ENCODE measurements around the gene LRP4. TPM values are rescaled to one million over a fixed set of nuclear protein-coding genes. Genes with fewer than 3 reads are reported as not detected.
A peak's percentile ranks its signal among the peaks of the same experiment; 100 is the strongest.

The LRP4 gene
- total and polyA plus RNA-seq, 2 experiments from 2014 or later = 15.9 to 19.2 TPM

DNA sequence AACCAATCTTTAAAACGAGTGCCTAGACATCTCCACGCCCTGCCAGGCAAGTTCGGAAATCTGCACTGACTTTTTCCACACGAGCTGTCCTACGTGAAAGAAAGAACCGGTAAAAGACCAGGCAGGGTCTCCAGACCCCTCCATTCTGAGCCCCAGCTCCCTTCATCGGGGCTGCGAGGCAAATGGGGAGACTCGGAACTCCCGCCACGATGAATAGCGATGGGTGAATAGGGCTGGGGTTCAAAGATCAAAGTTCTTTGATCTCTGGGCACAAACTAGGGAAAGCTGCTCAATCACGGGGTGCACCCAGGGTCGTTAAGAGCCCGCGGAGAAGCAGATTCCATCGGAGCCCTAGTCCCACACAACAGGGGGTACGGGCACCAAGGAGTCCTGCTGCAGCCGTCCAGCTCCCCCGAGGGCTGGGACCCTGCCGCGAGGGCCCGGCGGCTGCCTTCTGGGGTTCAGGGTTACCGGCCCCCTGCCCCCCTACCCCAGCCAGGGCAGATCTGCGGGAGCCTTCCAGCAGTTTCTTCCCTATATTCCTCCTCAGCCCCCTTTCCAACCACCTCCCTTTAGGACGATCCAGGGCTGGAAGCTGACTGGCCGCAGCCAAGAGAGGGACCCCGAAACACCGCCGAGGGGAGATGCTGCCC, 1.1 kb downstream of the LRP4 start:
- H3K27ac ChIP-seq = peak overlapping the region; percentile 70
- no peak for DNase-seq (ENCODE audit: low read depth in 1 of 2, low spot score in 1 of 2)
- peak overlapping the region; percentile 51 for H3K4me3 ChIP-seq
- no peaks in the 10 kb centered on the region for H3K27me3 ChIP-seq
- H3K36me3 ChIP-seq = no peaks in the 10 kb centered on the region
- peaks cover 45% of the 10 kb centered on the region for H3K4me1 ChIP-seq (ENCODE audit: low read depth)
- H3K9me3 ChIP-seq (ENCODE audit: low read depth) = no peaks in the 10 kb centered on the region
- TF ChIP-seq, protein P1, sequence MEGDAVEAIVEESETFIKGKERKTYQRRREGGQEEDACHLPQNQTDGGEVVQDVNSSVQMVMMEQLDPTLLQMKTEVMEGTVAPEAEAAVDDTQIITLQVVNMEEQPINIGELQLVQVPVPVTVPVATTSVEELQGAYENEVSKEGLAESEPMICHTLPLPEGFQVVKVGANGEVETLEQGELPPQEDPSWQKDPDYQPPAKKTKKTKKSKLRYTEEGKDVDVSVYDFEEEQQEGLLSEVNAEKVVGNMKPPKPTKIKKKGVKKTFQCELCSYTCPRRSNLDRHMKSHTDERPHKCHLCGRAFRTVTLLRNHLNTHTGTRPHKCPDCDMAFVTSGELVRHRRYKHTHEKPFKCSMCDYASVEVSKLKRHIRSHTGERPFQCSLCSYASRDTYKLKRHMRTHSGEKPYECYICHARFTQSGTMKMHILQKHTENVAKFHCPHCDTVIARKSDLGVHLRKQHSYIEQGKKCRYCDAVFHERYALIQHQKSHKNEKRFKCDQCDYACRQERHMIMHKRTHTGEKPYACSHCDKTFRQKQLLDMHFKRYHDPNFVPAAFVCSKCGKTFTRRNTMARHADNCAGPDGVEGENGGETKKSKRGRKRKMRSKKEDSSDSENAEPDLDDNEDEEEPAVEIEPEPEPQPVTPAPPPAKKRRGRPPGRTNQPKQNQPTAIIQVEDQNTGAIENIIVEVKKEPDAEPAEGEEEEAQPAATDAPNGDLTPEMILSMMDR (IDR thresholded peaks at IDR 0.05; ENCODE audit: low read depth, low read length) = no peak

DNA sequence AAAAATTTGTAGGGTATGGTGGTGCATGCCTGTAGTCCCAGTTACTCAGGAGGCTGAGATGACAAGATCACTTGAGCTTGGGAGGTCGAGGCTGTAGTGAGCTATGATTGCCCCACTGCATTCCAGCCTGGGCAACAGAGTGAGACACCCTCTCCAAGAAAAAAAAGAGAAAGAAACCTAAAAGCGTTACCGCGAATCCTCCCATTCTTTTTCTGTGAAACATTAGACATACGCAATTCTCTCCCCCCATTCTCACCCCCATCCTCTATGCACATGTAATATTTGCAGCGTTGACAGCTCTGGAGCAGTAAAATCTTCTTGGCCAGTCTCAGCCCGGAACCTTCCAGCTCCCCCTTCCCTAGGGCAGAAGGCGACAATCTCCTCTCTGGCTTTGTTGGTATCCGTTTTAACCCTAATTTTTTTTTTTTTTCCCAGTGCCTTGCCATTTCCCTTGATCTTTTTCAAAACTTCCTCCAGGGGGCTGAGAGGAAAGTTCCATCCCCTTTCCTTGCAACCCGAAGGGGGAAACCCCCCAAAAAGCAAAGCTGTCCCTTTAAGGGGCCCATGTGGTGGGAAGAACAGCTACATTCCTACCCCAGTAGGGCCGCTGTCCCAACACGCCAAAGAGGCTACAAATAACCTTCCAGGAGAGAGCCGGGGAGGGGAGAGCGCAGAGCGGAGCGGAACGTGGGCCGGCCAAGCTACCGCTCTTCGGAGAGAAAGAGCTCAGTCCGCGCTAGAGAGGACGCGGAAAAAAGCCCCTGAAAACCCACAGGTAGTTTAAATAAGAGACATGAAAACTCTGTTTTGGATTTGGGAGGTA, 1.9 kb downstream of the LRP4 start:
- TF ChIP-seq, protein P1 (IDR thresholded peaks at IDR 0.05; ENCODE audit: low read depth, low read length) = peak; percentile 40
- DNase-seq (ENCODE audit: low read depth in 1 of 2, low spot score in 1 of 2) = peak; percentile 83 to 87
- Histone ChIP-seq H3K4me1 (ENCODE audit: low read depth) (peaks cover 47% of the 10 kb centered on the region), H3K9me3 (ENCODE audit: low read depth) (no peaks in the 10 kb centered on the region), H3K4me3 (peak overlapping the region; percentile 51), H3K36me3 (no peaks in the 10 kb centered on the region), H3K27ac (peak overlapping the region; percentile 70), H3K27me3 (no peaks in the 10 kb centered on the region)

DNA sequence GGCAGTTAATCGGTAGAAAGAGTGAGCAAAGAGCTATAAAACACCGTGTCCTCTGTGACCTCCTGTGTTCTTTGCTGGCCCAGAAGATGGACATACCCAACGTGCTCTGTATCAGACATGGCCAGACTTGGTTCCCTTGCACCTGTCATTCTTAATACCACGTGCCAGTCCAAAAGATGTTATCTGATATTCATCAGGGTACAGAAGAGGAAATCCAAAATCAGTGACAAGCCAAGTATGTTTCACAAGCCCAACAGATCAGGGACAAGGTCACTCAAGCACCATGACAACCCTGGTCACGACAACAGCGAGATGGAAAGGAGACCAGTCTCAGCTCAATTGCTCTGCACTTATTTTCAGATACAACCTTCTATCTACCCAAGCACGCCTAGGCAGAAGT, 3.4 kb downstream of the LRP4 start:
- Histone ChIP-seq H3K27ac (peak overlapping the region; percentile 82), H3K36me3 (no peaks in the 10 kb centered on the region), H3K4me1 (ENCODE audit: low read depth) (peaks cover 47% of the 10 kb centered on the region), H3K4me3 (no peak overlapping the region), H3K27me3 (no peaks in the 10 kb centered on the region), H3K9me3 (ENCODE audit: low read depth) (no peaks in the 10 kb centered on the region)
- TF ChIP-seq, protein P1 (IDR thresholded peaks at IDR 0.05; ENCODE audit: low read depth, low read length) = no peak
- DNase-seq (ENCODE audit: low read depth in 1 of 2, low spot score in 1 of 2) = no peak

DNA sequence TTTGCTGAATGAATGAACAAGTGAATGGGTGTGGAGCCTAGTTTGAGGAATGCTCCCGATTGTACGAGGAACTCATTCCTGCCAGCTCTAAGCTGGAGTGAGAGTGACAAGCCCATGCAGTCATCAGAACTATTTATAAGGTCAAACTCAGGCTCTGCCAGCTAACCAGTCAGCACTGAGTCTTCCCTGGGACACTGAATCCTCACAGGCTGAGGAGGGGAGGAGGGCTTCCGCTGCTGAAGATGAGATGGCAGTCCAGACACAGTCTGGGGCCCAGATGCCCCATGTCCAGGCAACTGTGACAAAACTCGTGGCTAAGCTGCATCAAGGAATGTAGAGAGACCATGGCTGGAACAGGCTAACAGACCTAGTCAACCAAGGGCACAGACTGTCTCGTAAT, 4.0 kb downstream of the LRP4 start:
- no peaks in the 10 kb centered on the region for H3K9me3 ChIP-seq (ENCODE audit: low read depth)
- peak overlapping the region; percentile 82 for H3K27ac ChIP-seq
- TF ChIP-seq, protein P1 (IDR thresholded peaks at IDR 0.05; ENCODE audit: low read depth, low read length) = no peak
- no peaks in the 10 kb centered on the region for H3K27me3 ChIP-seq
- peaks cover 47% of the 10 kb centered on the region for H3K4me1 ChIP-seq (ENCODE audit: low read depth)
- no peaks in the 10 kb centered on the region for H3K36me3 ChIP-seq
- DNase-seq (ENCODE audit: low read depth in 1 of 2, low spot score in 1 of 2) = peak in 1 of 2 donors; percentile 54
- H3K4me3 ChIP-seq = no peak overlapping the region

DNA sequence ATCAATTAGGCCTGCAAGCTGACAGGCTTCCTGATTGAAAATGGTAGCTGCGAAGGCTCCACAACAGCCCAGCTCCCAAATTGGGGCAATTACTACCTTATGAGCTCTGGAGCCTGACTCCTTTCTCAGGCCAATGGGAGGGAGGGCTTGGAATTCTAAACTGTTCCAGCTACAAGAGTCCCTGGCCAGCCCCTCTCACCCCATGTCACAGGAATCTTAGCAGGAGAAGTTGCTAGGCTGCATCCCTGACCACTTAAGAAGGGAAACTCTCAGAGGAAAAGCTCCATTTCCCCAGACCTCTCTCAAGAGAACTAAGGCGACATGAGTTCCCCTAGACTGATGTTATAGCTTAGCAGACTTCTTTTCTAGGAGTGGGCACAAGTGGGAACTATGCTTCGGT, 4.9 kb downstream of the LRP4 start:
- H3K4me3 ChIP-seq = no peak overlapping the region
- no peaks in the 10 kb centered on the region for H3K9me3 ChIP-seq (ENCODE audit: low read depth)
- TF ChIP-seq, protein P1 (IDR thresholded peaks at IDR 0.05; ENCODE audit: low read depth, low read length) = no peak
- peak overlapping the region; percentile 82 for H3K27ac ChIP-seq
- no peaks in the 10 kb centered on the region for H3K36me3 ChIP-seq
- peak in 1 of 2 donors; percentile 51 for DNase-seq (ENCODE audit: low read depth in 1 of 2, low spot score in 1 of 2)
- no peaks in the 10 kb centered on the region for H3K27me3 ChIP-seq
- H3K4me1 ChIP-seq (ENCODE audit: low read depth) = peaks cover 41% of the 10 kb centered on the region
